Progenitor cell of endocrine pancreas (in vitro differentiated cells): ENCODE measurements around the gene BHMT2. TPM values are rescaled to one million over a fixed set of nuclear protein-coding genes. Genes with fewer than 3 reads are reported as not detected.

Experiments
- DNase-seq: peaks from one replicate; pipeline ENCODE4 v3.0.0; 2021; ENCODE audit warnings: low spot score; ENCODE audit not compliant: unreplicated experiment
- H3K27ac Mint-ChIP-seq: 2 replicates; pipeline ENCODE4 v1.8.0; 2021; ENCODE audit warnings: mild to moderate bottlenecking, moderate library complexity, mixed read lengths
- H3K27me3 Mint-ChIP-seq: 2 replicates; pipeline ENCODE4 v1.8.0; 2021; ENCODE audit warnings: mixed read lengths
- H3K36me3 Mint-ChIP-seq: 2 replicates; pipeline ENCODE4 v1.8.0; 2022; ENCODE audit warnings: mixed read lengths; ENCODE audit not compliant: insufficient read depth
- H3K4me1 Mint-ChIP-seq: 2 replicates; pipeline ENCODE4 v1.8.0; 2021; ENCODE audit warnings: low read depth, mixed read lengths
- H3K4me3 Mint-ChIP-seq: 2 replicates; pipeline ENCODE4 v1.8.0; 2021; ENCODE audit warnings: low read depth, mild to moderate bottlenecking, moderate library complexity, mixed read lengths
- H3K9me3 Mint-ChIP-seq: 2 replicates; pipeline ENCODE4 v1.8.0; 2021; ENCODE audit warnings: low read depth, mixed read lengths
- CTCF ChIP-seq: fragments of 200-600 bp; sonication (generic); IDR thresholded peaks from one replicate; pipeline ENCODE4 v1.5.0; 2021; ENCODE audit warnings: antibody characterized with exemption, mild to moderate bottlenecking; ENCODE audit not compliant: unreplicated experiment
- total RNA-seq: library from RNA; stranded (reverse); gene quantifications from 2 replicates; pipeline ENCODE4 v1.2.1, GENCODE V29; 2021

BHMT2 gene
- total RNA-seq, 1 donor from 2014 or later, result 1.2 TPM

- Mint-ChIP-seq H3K27me3 (no peaks in the 10 kb centered on the region), H3K4me1 (peaks cover 2% of the 10 kb centered on the region), H3K27ac (no peak overlapping the region), H3K9me3 (no peaks in the 10 kb centered on the region), H3K36me3 (no peaks in the 10 kb centered on the region), H3K4me3 (no peak overlapping the region)
- DNase-seq, result no peak
- no peak for TF ChIP-seq CTCF
These were observed 36.8 kb upstream of the BHMT2 start for GRCh38 chr5:79032782-79033181.

- Mint-ChIP-seq H3K4me1 (peaks cover 2% of the 10 kb centered on the region), H3K36me3 (no peaks in the 10 kb centered on the region), H3K27me3 (no peaks in the 10 kb centered on the region), H3K4me3 (no peak overlapping the region), H3K9me3 (no peaks in the 10 kb centered on the region), H3K27ac (no peak overlapping the region)
- TF ChIP-seq CTCF, result no peak
- DNase-seq, result no peak
These were observed 34.3 kb upstream of the BHMT2 start for GRCh38 chr5:79035237-79035636.

- Mint-ChIP-seq H3K4me3 (no peak overlapping the region), H3K9me3 (no peaks in the 10 kb centered on the region), H3K27ac (no peak overlapping the region), H3K36me3 (no peaks in the 10 kb centered on the region), H3K27me3 (no peaks in the 10 kb centered on the region), H3K4me1 (no peaks in the 10 kb centered on the region)
- TF ChIP-seq CTCF, result no peak
- DNase-seq, result no peak
These were observed 32.8 kb upstream of the BHMT2 start for GRCh38 chr5:79036769-79037168.

GRCh38 chr5:79042188-79042587, 27.4 kb upstream of the BHMT2 start:
- H3K36me3 Mint-ChIP-seq, result no peaks in the 10 kb centered on the region
- DNase-seq, result no peak
- H3K27ac Mint-ChIP-seq, result no peak overlapping the region
- peaks cover 3% of the 10 kb centered on the region for H3K9me3 Mint-ChIP-seq
- H3K4me3 Mint-ChIP-seq, result no peak overlapping the region
- no peaks in the 10 kb centered on the region for H3K4me1 Mint-ChIP-seq
- H3K27me3 Mint-ChIP-seq, result no peaks in the 10 kb centered on the region
- TF ChIP-seq CTCF, result no peak

- no peaks in the 10 kb centered on the region for H3K4me1 Mint-ChIP-seq
- H3K27ac Mint-ChIP-seq, result no peak overlapping the region
- H3K4me3 Mint-ChIP-seq, result no peak overlapping the region
- DNase-seq, result no peak
- H3K9me3 Mint-ChIP-seq, result peaks cover 5% of the 10 kb centered on the region
- no peak for TF ChIP-seq CTCF
- no peaks in the 10 kb centered on the region for H3K27me3 Mint-ChIP-seq
- no peaks in the 10 kb centered on the region for H3K36me3 Mint-ChIP-seq
These were observed 22.4 kb upstream of the BHMT2 start for GRCh38 chr5:79047199-79047598.

- Mint-ChIP-seq H3K27ac (no peak overlapping the region), H3K4me3 (no peak overlapping the region), H3K27me3 (no peaks in the 10 kb centered on the region), H3K4me1 (no peaks in the 10 kb centered on the region), H3K36me3 (no peaks in the 10 kb centered on the region), H3K9me3 (peaks cover 6% of the 10 kb centered on the region)
- no peak for TF ChIP-seq CTCF
- DNase-seq, result no peak
These were observed 21.1 kb upstream of the BHMT2 start for GRCh38 chr5:79048437-79048836.
